ENCODE results near the gene POLR2J3. TPM values are rescaled to one million over a fixed set of nuclear protein-coding genes. Genes with fewer than 3 reads are reported as not detected.
"Not testable (repeated sequence)": the region's sequence is repeated elsewhere in the genome, so short reads cannot be mapped to it uniquely, and the experiment has no call there.

The POLR2J3 gene
- 100 to 1,000 TPM; 104 to 119 TPM for total RNA-seq
- 10 to 100 TPM; 27.7 to 48.4 (median 34.6) TPM for polyA plus RNA-seq
- total RNA-seq: 1.3 to 7.9 (median 4.1) reads per million in 6 experiments

- Mint-ChIP-seq H3K27ac (peak within 1 kb of the TSS; percentile 82 to 97 (median 92)), H3K4me3 (peak within 1 kb of the TSS; percentile 80 to 96 (median 90))
- DNase-seq (peak; percentile 95 to 100 (median 99)), ATAC-seq (peak; percentile 91 to 92)
- H3K36me3 Mint-ChIP-seq, H3K4me1 Mint-ChIP-seq, H3K9me3 Mint-ChIP-seq, POLR2A ChIA-PET, H3K27me3 Mint-ChIP-seq: not testable (repeated sequence)
These were observed at the start of gene POLR2J3 for GRCh38 chr7:102572261-102573239. TSS of gene POLR2J3 (minus strand) at chr7:102572583. CDS start at chr7:102572521, 62 bp downstream.

- H3K36me3 Mint-ChIP-seq, ATAC-seq, H3K4me1 Mint-ChIP-seq, H3K27ac Mint-ChIP-seq, H3K9me3 Mint-ChIP-seq, POLR2A ChIA-PET, H3K27me3 Mint-ChIP-seq, H3K4me3 Mint-ChIP-seq: not testable (repeated sequence)
- peak in 1 of 10 donors; percentile 8 for DNase-seq
These were observed 45.7 kb upstream of the POLR2J3 start for GRCh38 chr7:102618122-102618521.

GRCh38 chr7:102616507-102617125 is 44.2 kb upstream of the POLR2J3 start, which contains the start of gene RASA4:
TSS of gene RASA4 (minus strand) at chr7:102616756. CDS start at chr7:102616689, 67 bp downstream.
- POLR2A ChIA-PET, H3K27me3 Mint-ChIP-seq, H3K36me3 Mint-ChIP-seq, H3K9me3 Mint-ChIP-seq, H3K4me1 Mint-ChIP-seq: not testable (repeated sequence)
- DNase-seq (peak in 8 of 10 donors; percentile 22 to 69 (median 34)), ATAC-seq (peak; percentile 97 to 98)
- Mint-ChIP-seq H3K27ac (peak within 1 kb of the TSS in 1 of 10 donors; percentile 43), H3K4me3 (peak within 1 kb of the TSS in 7 of 10 donors; percentile 28 to 77 (median 51))

GRCh38 chr7:102615930-102616329 is 43.5 kb upstream of the POLR2J3 start:
- H3K4me3 Mint-ChIP-seq, H3K36me3 Mint-ChIP-seq, H3K27me3 Mint-ChIP-seq, POLR2A ChIA-PET, H3K9me3 Mint-ChIP-seq, DNase-seq, H3K27ac Mint-ChIP-seq, H3K4me1 Mint-ChIP-seq: not testable (repeated sequence)
- ATAC-seq: peak in 1 of 2 donors; percentile 1

GRCh38 chr7:102614873-102615272 is 42.5 kb upstream of the POLR2J3 start:
- H3K4me1 Mint-ChIP-seq, POLR2A ChIA-PET, DNase-seq, H3K36me3 Mint-ChIP-seq, H3K27me3 Mint-ChIP-seq, ATAC-seq, H3K27ac Mint-ChIP-seq, H3K4me3 Mint-ChIP-seq, H3K9me3 Mint-ChIP-seq: not testable (repeated sequence)

- H3K4me1 Mint-ChIP-seq, H3K27me3 Mint-ChIP-seq, H3K27ac Mint-ChIP-seq, H3K9me3 Mint-ChIP-seq, H3K36me3 Mint-ChIP-seq, POLR2A ChIA-PET, ATAC-seq, DNase-seq, H3K4me3 Mint-ChIP-seq: not testable (repeated sequence)
These were observed 41.9 kb upstream of the POLR2J3 start for GRCh38 chr7:102614346-102614697.

- H3K27ac Mint-ChIP-seq, ATAC-seq, DNase-seq, H3K4me1 Mint-ChIP-seq, H3K36me3 Mint-ChIP-seq, H3K4me3 Mint-ChIP-seq, POLR2A ChIA-PET, H3K9me3 Mint-ChIP-seq, H3K27me3 Mint-ChIP-seq: not testable (repeated sequence)
These were observed 41.4 kb upstream of the POLR2J3 start for GRCh38 chr7:102613575-102614345.

GRCh38 chr7:102611675-102612325 is 39.4 kb upstream of the POLR2J3 start:
- H3K27me3 Mint-ChIP-seq, ATAC-seq, POLR2A ChIA-PET, H3K4me1 Mint-ChIP-seq, H3K9me3 Mint-ChIP-seq, H3K36me3 Mint-ChIP-seq, H3K27ac Mint-ChIP-seq: not testable (repeated sequence)
- DNase-seq: peak in 3 of 10 donors; percentile 9 to 51 (median 26)
- H3K4me3 Mint-ChIP-seq: peak overlapping the region in 2 of 10 donors; percentile 30 to 60

- DNase-seq, H3K27ac Mint-ChIP-seq, H3K4me1 Mint-ChIP-seq, H3K36me3 Mint-ChIP-seq, H3K27me3 Mint-ChIP-seq, POLR2A ChIA-PET, H3K9me3 Mint-ChIP-seq, H3K4me3 Mint-ChIP-seq: not testable (repeated sequence)
- ATAC-seq: peak; percentile 81 to 87
These were observed 38.8 kb upstream of the POLR2J3 start for GRCh38 chr7:102611013-102611674.

- H3K9me3 Mint-ChIP-seq, H3K4me1 Mint-ChIP-seq, H3K4me3 Mint-ChIP-seq, DNase-seq, H3K27ac Mint-ChIP-seq, POLR2A ChIA-PET, H3K36me3 Mint-ChIP-seq, H3K27me3 Mint-ChIP-seq, ATAC-seq: not testable (repeated sequence)
These were observed 38.1 kb upstream of the POLR2J3 start for GRCh38 chr7:102610441-102610840.

GRCh38 chr7:102609734-102610133 is 37.4 kb upstream of the POLR2J3 start:
- H3K36me3 Mint-ChIP-seq, H3K27ac Mint-ChIP-seq, H3K4me3 Mint-ChIP-seq, H3K27me3 Mint-ChIP-seq, ATAC-seq, POLR2A ChIA-PET, H3K4me1 Mint-ChIP-seq, H3K9me3 Mint-ChIP-seq: not testable (repeated sequence)
- DNase-seq: peak in 1 of 10 donors; percentile 43

GRCh38 chr7:102606848-102607247 is 34.5 kb upstream of the POLR2J3 start:
- H3K27me3 Mint-ChIP-seq, H3K9me3 Mint-ChIP-seq, H3K4me3 Mint-ChIP-seq, H3K27ac Mint-ChIP-seq, H3K4me1 Mint-ChIP-seq, ATAC-seq, POLR2A ChIA-PET, DNase-seq, H3K36me3 Mint-ChIP-seq: not testable (repeated sequence)

All from naive thymus-derived CD8-positive, alpha-beta T cell (primary cell).